Measurements from ENCODE around the gene MMP21. TPM values are rescaled to one million over a fixed set of nuclear protein-coding genes. Genes with fewer than 3 reads are reported as not detected.

MMP21 gene
- total RNA-seq: not detected

DNA sequence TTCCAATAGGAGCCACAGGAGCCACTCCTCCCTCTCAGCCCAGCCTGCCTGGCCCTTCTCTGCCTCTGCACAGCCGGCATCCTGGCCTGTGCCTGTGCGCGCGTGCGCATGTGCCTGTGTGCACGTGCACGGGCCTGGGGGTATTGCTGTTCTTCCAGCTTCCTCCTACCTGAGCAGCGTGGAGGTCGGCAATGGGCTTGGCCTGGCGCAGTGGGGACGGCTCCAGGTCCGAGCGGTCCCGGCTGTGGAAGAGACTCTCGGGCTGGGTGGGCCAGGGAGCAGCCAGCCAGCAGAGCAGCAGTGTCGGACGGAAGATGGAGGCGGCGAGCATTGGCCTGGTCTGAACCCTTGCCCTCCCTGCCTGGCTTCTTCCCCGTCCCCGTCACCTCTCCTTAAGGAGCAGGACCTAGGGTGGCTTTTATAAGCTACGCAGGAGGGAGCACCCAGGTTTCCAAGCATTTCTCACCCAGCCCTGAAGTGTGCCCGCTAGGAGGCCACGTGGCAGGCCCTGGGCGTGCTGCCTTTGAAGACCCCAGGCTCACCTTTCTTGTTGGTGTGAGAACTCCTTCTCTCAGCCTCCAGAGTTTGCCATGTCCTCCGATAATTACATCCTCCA lies at the start of gene MMP21:
TSS of gene MMP21 (minus strand) at position 331 of the 616 bp plus-strand sequence. CDS start at position 331, 0 bp downstream.
- H3K36me3 ChIP-seq (replicated peaks in 1 of 2; ENCODE audit: insufficient read depth in 1 of 2, low read depth in 2 of 2): no peaks in the 10 kb centered on the region
- intact Hi-C loops (cut with DNase I): no loop called here
- H3K4me3 ChIP-seq: no peak within 1 kb of the TSS
- H3K9me3 ChIP-seq: no peaks in the 10 kb centered on the region
- no peaks in the 10 kb centered on the region for H3K4me1 ChIP-seq
- DNase-seq: no peak
- WGBS, 2 donors: 91 to 95% methylated on average over 24 to 25 of the region's 26 CpGs
- no peak for TF ChIP-seq POLR2A (IDR thresholded peaks at IDR 0.05)
- TF ChIP-seq, protein P1, sequence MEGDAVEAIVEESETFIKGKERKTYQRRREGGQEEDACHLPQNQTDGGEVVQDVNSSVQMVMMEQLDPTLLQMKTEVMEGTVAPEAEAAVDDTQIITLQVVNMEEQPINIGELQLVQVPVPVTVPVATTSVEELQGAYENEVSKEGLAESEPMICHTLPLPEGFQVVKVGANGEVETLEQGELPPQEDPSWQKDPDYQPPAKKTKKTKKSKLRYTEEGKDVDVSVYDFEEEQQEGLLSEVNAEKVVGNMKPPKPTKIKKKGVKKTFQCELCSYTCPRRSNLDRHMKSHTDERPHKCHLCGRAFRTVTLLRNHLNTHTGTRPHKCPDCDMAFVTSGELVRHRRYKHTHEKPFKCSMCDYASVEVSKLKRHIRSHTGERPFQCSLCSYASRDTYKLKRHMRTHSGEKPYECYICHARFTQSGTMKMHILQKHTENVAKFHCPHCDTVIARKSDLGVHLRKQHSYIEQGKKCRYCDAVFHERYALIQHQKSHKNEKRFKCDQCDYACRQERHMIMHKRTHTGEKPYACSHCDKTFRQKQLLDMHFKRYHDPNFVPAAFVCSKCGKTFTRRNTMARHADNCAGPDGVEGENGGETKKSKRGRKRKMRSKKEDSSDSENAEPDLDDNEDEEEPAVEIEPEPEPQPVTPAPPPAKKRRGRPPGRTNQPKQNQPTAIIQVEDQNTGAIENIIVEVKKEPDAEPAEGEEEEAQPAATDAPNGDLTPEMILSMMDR (IDR thresholded peaks at IDR 0.05): no peak
- no peak within 1 kb of the TSS for H3K27ac ChIP-seq
- no peaks in the 10 kb centered on the region for H3K27me3 ChIP-seq
- no peak for ATAC-seq

DNA sequence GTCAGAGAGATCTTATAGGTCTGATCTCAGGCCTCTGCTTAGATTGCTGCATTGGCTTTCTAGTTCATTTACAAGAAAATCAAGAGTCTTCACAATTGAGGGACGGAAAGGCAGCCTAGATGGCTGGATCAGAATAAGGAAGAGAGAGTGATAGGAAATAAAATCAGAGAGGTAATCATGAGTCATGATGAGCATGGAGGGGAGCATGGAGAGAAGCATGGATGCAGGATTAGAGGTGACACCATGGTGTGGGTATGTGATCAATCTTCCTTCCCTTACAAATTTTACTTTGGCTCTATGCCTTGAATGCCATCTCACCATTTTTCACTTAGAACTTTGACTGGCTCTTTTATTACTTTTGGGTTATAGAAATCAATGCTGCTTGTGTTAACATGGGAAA lies 49.1 kb upstream of the MMP21 start:
- Histone ChIP-seq H3K36me3 (replicated peaks in 1 of 2; ENCODE audit: insufficient read depth in 1 of 2, low read depth in 2 of 2) (peaks cover 0 to 6% of the 10 kb centered on the region in 2 donors), H3K27me3 (no peaks in the 10 kb centered on the region), H3K9me3 (no peaks in the 10 kb centered on the region), H3K4me3 (no peak overlapping the region), H3K4me1 (peaks cover 39% of the 10 kb centered on the region), H3K27ac (peak overlapping the region in 1 of 4 donors; percentile 14)
- ATAC-seq (no peak), DNase-seq (no peak)
- intact Hi-C loops (cut with DNase I): no loop called here
- TF ChIP-seq, protein P1 (IDR thresholded peaks at IDR 0.05): no peak
- no peak for TF ChIP-seq POLR2A (IDR thresholded peaks at IDR 0.05)
- 35 to 58% methylated on average over 1 of the region's 1 CpG for WGBS, 2 donors

DNA sequence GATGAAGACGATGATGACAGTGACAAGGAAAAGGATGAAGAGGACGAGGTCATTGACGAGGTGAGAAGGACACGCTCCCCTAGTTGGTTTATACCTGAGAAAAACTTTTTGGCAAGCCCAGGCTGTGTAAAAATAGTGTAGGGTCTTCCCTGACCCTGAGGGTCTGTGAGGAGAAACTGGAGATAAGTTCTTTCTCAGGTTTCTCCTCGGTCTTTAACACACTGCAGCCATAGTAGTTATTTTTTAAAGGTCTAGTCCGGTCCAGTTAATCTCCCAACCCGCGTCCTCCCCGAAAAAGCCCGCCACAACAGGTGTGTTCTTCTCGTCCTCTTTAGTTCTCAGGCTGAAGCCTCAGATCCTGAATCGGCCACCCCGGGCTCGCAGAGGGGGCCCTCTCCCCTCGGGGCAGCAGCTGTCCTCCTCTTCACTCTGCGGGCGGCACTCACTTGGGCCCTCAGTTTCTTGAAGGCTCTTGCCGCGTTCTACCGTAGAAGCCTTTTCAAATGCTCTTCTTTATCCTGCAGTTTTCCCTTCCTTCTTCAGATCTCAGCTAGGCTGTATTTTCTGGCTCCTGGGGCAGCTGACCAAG lies 48.1 kb upstream of the MMP21 start:
- DNase-seq: peak in 1 of 4 donors; percentile 13
- Histone ChIP-seq H3K36me3 (replicated peaks in 1 of 2; ENCODE audit: insufficient read depth in 1 of 2, low read depth in 2 of 2) (peaks cover 0 to 4% of the 10 kb centered on the region in 2 donors), H3K4me3 (peak overlapping the region; percentile 40 to 99), H3K9me3 (no peaks in the 10 kb centered on the region), H3K27me3 (no peaks in the 10 kb centered on the region), H3K4me1 (peaks cover 39% of the 10 kb centered on the region), H3K27ac (peak overlapping the region; percentile 81 to 92 (median 88))
- intact Hi-C loops (cut with DNase I): no loop called here
- no peak for ATAC-seq
- TF ChIP-seq, protein P1 (IDR thresholded peaks at IDR 0.05): no peak
- TF ChIP-seq POLR2A (IDR thresholded peaks at IDR 0.05): no peak
- WGBS, 2 donors: 0 to 1% methylated on average over 20 of the region's 20 CpGs

GRCh38 chr10:125822878-125823662 lies 47.4 kb upstream of the MMP21 start, which contains the start of the genes BCCIP and UROS:
Gene BCCIP (plus strand): TSS chr10:125823546. CDS start chr10:125823558, 12 bp downstream.
Gene UROS (minus strand): TSS chr10:125823258. CDS start chr10:125816499, 6,759 bp downstream.
- H3K4me1 ChIP-seq: peaks cover 39% of the 10 kb centered on the region
- ATAC-seq: peak; percentile 97
- no peaks in the 10 kb centered on the region for H3K9me3 ChIP-seq

More at GRCh38 chr10:125822878-125823662, 47.4 kb upstream of the MMP21 start, which contains the start of the genes BCCIP and UROS:
- H3K27ac ChIP-seq: peak within 1 kb of the TSS; percentile 81 to 92 (median 88)
- peak; percentile 92 to 95 (median 94) for DNase-seq
- WGBS, 2 donors: 0% methylated on average over 25 to 70 of the region's 74 CpGs
- intact Hi-C loops (cut with DNase I): no loop called here
- TF ChIP-seq, protein P1 (IDR thresholded peaks at IDR 0.05): no peak
- peak in 2 of 3 donors; percentile 71 to 75 for TF ChIP-seq POLR2A (IDR thresholded peaks at IDR 0.05)
- no peaks in the 10 kb centered on the region for H3K27me3 ChIP-seq
- H3K4me3 ChIP-seq: peak within 1 kb of the TSS; percentile 66 to 99
- H3K36me3 ChIP-seq (replicated peaks in 1 of 2; ENCODE audit: insufficient read depth in 1 of 2, low read depth in 2 of 2): peaks cover 0 to 2% of the 10 kb centered on the region in 2 donors
